Measurements from ENCODE around the gene ECI1.

GRCh38 chr16:2198283-2198682 is 53.1 kb downstream of the ECI1 start:
- TF ChIP-seq, protein P1, sequence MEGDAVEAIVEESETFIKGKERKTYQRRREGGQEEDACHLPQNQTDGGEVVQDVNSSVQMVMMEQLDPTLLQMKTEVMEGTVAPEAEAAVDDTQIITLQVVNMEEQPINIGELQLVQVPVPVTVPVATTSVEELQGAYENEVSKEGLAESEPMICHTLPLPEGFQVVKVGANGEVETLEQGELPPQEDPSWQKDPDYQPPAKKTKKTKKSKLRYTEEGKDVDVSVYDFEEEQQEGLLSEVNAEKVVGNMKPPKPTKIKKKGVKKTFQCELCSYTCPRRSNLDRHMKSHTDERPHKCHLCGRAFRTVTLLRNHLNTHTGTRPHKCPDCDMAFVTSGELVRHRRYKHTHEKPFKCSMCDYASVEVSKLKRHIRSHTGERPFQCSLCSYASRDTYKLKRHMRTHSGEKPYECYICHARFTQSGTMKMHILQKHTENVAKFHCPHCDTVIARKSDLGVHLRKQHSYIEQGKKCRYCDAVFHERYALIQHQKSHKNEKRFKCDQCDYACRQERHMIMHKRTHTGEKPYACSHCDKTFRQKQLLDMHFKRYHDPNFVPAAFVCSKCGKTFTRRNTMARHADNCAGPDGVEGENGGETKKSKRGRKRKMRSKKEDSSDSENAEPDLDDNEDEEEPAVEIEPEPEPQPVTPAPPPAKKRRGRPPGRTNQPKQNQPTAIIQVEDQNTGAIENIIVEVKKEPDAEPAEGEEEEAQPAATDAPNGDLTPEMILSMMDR (IDR thresholded peaks at IDR 0.05): no peak
- no peak for TF ChIP-seq EZH2 (IDR thresholded peaks at IDR 0.05)

Data from neural progenitor cell (in vitro differentiated cells).